GM13976 (cell line): ENCODE results near the gene GAS1.
A peak's percentile ranks its signal among the peaks of the same experiment; 100 is the strongest.

Source experiments
- DNase-seq: peaks from one replicate; pipeline ENCODE4 v3.0.0; 2012; ENCODE audit warnings: low spot score
- CTCF ChIP-seq: IDR thresholded peaks from 2 replicates; pipeline ENCODE4 v1.5.1; 2012; ENCODE audit warnings: borderline replicate concordance, mild to moderate bottlenecking; ENCODE audit not compliant: insufficient read depth; ENCODE audit errors: extremely low read depth, missing control alignments, control extremely low read depth
- in situ Hi-C: fragments of 300-500 bp; cut with MboI; formaldehyde crosslinking; loops from one replicate; pipeline ENCODE4 v1.12.0; 2022; ENCODE audit warnings: low sequenced_read_pairs, mixed read lengths, inconsistent platforms; ENCODE audit not compliant: unreplicated experiment

GAS1 gene

DNA sequence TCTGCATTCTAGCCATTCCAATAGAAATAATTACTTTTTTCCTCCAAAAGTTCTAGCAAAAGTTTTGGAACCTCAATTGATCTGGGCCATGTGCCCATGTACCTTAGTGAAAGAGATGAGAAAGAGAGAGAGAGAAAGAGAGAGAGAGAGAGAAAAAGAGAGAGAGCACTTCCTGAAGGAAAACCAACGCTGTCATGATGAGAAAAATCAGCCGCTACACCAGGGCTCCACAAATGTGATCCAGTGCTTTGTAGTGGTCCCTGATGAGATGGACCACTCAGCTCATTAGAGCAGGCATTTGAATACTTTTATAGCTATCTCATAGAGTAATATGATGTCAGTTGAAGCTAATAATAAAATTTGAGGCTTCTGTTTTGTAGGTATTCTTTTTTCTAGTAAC is 7.7 kb upstream of the GAS1 start:
- in situ Hi-C loops = no loop called here
- TF ChIP-seq CTCF = no peak
- no peak for DNase-seq

- in situ Hi-C loops = no loop called here
- DNase-seq = no peak
- no peak for TF ChIP-seq CTCF
Observed at GRCh38 chr9:86953181-86953580, 5.9 kb upstream of the GAS1 start.

DNA sequence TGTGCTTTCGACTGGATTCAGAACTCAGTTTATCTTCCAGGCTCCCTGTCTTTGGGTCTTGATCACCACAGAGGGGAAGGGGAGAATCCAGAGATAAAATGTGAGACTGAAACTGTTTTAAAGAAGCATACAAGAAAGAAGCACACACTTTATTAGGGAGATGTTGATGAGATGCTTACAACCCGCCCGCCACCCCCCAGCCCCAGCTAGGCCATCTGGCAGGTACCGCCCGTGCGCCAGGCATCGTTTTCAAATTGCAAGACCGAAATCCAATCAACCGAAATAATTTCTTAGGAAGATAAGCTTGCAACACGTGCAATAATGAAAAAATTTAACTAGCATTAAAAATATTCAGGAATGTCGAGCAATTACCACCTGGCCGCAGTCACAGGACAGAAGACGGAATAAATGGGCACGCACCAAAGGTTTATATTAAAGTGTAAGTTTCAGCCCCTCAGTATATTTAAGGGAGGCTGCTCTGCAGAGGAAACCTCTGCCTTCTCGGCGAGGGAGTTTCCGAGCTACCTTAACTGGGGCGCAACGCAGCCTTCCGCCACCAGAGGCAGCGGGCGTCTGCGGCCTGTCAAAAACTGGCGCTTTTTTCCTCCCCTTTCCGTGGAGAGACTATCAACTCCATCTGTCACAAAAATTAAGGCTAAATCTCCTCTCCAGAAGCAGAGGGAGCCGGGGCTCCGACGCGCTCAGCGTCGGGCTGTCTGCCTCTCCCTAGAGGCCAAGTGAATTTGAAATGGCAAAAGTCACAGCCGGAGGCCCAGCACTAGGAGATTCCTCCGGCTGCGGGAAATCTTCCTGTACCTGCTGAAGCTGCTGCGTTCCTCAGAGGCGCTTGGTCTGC is 996 bp upstream of the GAS1 start:
- TF ChIP-seq CTCF = peak; percentile 40
- peak; percentile 78 for DNase-seq
- in situ Hi-C loops = no loop called here

DNA sequence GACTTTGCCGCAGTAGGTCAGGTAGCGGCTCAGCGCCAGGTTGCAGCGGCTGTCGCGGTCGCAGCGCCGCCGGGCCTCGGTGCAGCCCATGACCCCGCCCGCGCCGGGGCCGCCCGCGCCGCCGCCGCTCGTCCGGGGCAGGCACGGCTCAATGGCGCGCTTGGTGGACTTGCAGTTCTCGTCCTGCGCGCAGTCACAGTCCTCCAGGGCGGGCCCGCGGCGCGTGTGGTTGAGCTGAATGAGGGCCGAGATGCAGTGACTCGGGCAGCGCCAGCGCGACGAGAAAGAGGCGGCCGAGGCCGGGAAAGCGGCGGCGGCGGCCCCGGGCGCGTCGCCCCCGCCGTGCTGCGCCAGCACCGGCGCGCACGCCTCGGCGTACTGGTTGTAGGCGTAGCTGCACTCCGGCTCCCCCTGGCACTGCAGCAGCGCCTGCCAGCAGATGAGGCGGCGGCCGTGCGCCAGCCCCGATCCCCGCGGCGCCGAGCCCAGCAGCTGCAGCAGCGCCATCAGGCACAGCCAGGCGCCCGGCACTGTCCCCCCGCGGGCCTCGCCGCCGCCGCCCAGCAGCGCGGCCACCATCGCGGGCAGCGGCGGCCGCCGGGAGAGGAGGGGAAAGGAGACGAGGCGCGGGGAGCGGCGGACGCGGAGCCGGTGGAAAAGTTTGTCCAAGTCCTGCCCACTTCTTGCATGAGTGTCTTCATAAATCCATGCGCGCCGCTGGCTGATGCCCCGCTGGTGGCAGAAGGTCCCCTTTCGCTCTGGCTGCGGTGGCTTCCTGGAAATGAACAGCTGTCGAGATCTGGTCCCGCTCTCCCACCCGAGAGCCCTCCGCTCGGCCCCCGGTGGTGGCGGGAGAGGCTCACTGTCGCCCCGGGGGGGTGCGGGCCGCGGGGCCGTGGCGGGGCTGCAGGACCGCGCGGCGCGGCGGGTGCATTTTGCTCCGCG is 833 bp downstream of the GAS1 start:
- in situ Hi-C loops = no loop called here
- DNase-seq = peak; percentile 42
- TF ChIP-seq CTCF = no peak

DNA sequence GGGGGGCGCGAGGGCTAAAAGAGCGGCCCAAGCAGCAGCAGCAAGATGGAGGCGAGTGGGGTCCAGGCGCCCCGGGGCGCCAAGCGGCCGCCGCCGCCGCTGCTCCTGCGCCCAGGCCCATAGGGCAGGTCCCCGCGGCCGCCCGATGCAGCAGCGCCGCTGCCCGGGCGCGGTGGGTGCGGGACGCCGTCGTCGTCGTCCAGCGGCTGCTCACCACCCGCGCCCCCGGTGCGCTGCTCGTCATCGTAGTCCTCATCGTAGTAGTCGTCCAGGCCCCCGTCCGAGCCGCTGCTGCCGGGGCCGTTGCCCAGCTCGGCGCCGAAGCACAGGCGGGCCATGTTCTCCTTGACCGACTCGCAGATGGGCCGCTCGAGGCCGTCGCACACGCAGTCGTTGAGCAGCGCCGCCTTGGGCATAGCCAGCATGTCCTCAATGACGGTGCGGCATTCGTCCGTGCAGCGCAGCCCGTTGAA is 1.5 kb downstream of the GAS1 start:
- in situ Hi-C loops = no loop called here
- TF ChIP-seq CTCF = no peak
- no peak for DNase-seq
